IMR-90 (cell line): Measurements from ENCODE around the gene SSH2. TPM values are rescaled to one million over a fixed set of nuclear protein-coding genes. Genes with fewer than 3 reads are reported as not detected.

ENCODE experiments used
- ATAC-seq: fragments of 200-7000 bp; cut with Tn5 transposase; 2 replicates; pipeline ENCODE4 v1.9.1; 2020; ENCODE audit warnings: low read depth, mild to moderate bottlenecking, moderate library complexity
- BruUV-seq: library from RNA; stranded (reverse); fragments of 400-500 nt; replicated peaks from 2 replicates; lab custom pipeline; 2021; lab: Mats Ljungman, UMichigan
- CTCF ChIA-PET: fragments of 300-600 bp; formaldehyde crosslinking; extraction: SDS; loops from one replicate; lab custom pipeline; 2021; ENCODE audit warnings: antibody characterized with exemption; lab: Yijun Ruan, JAX
- POLR2A ChIA-PET: fragments of 300-600 bp; sonication (Branson Sonifier 250); formaldehyde crosslinking; loops from one replicate; lab custom pipeline; 2022; ENCODE audit warnings: antibody characterized with exemption; ENCODE audit not compliant: unreplicated experiment; lab: Charles Lee
- DNase-seq: peaks from one replicate; pipeline ENCODE4 v3.0.0; 2013
- H2AFZ ChIP-seq: replicated peaks from 2 replicates; pipeline ENCODE3; 2013; ENCODE audit warnings: low read length, mild to moderate bottlenecking; ENCODE audit not compliant: poor library complexity
- H2AK5ac ChIP-seq: 2 replicates; pipeline ENCODE4 v1.6.1; 2013; ENCODE audit warnings: low read depth, low read length, inconsistent platforms
- H2AK9ac ChIP-seq: replicated peaks from 2 replicates; pipeline ENCODE3; 2013; ENCODE audit warnings: mild to moderate bottlenecking, low read depth, low read length, moderate library complexity; ENCODE audit not compliant: poor library complexity
- H2BK120ac ChIP-seq: 2 replicates; pipeline ENCODE4 v1.6.1; 2013; ENCODE audit warnings: low read depth, low read length, inconsistent platforms
- H2BK15ac ChIP-seq: 3 replicates; pipeline ENCODE4 v1.6.1; 2013; ENCODE audit warnings: low read depth, low read length, inconsistent platforms
- H2BK20ac ChIP-seq: 2 replicates; pipeline ENCODE4 v1.6.1; 2013; ENCODE audit warnings: low read depth, mild to moderate bottlenecking, inconsistent platforms, low read length, moderate library complexity
- H2BK5ac ChIP-seq: 2 replicates; pipeline ENCODE4 v1.6.1; 2013; ENCODE audit warnings: mild to moderate bottlenecking, low read depth, low read length, inconsistent platforms; ENCODE audit not compliant: poor library complexity, severe bottlenecking
- H3K14ac ChIP-seq: replicated peaks from 2 replicates; pipeline ENCODE4 v1.6.1; 2013; ENCODE audit warnings: low read depth, low read length, inconsistent platforms
- H3K18ac ChIP-seq: 2 replicates; pipeline ENCODE4 v1.6.1; 2013; ENCODE audit warnings: low read depth, low read length, control low read depth
- H3K23ac ChIP-seq: 2 replicates; pipeline ENCODE4 v1.6.1; 2013; ENCODE audit warnings: low read depth, low read length, inconsistent platforms
- H3K27ac ChIP-seq: 2 replicates; pipeline ENCODE4 v1.5.1; 2013; ENCODE audit warnings: mild to moderate bottlenecking, control low read depth, low read length; ENCODE audit not compliant: insufficient read depth
- H3K27me3 ChIP-seq: 2 replicates; pipeline ENCODE4 v1.6.1; 2013; ENCODE audit warnings: low read length; ENCODE audit not compliant: control insufficient read depth, insufficient read depth
- H3K36me3 ChIP-seq: 2 replicates; pipeline ENCODE4 v1.6.1; 2013; ENCODE audit warnings: low read length, mixed read lengths; ENCODE audit not compliant: control insufficient read depth, insufficient read depth
- H3K4ac ChIP-seq: 2 replicates; pipeline ENCODE4 v1.6.1; 2013; ENCODE audit warnings: low read depth, low read length, inconsistent platforms
- H3K4me1 ChIP-seq: 2 replicates; pipeline ENCODE4 v1.6.1; 2013; ENCODE audit warnings: low read length, mixed read lengths; ENCODE audit not compliant: control insufficient read depth, insufficient read depth
- H3K4me2 ChIP-seq: 2 replicates; pipeline ENCODE4 v1.6.1; 2013; ENCODE audit warnings: low read depth, mild to moderate bottlenecking, control low read depth, low read length, moderate library complexity
- H3K4me3 ChIP-seq: 2 replicates; pipeline ENCODE4 v1.5.1; 2013; ENCODE audit warnings: low read depth, mild to moderate bottlenecking, control low read depth, low read length, moderate library complexity; ENCODE audit not compliant: insufficient read depth
- H3K56ac ChIP-seq: 2 replicates; pipeline ENCODE4 v1.6.1; 2013; ENCODE audit warnings: low read length, inconsistent platforms; ENCODE audit not compliant: insufficient read depth; ENCODE audit errors: extremely low read depth
- H3K79me1 ChIP-seq, 2 experiments: 2 replicates each; pipeline ENCODE4 v1.6.1; 2013; ENCODE audit warnings: low read length in 2 of 2, inconsistent platforms in 1 of 2, low read depth in 1 of 2
- H3K9ac ChIP-seq: 2 replicates; pipeline ENCODE4 v1.6.1; 2013; ENCODE audit warnings: low read depth, low read length, control low read depth
- H3K9me1 ChIP-seq: 2 replicates; pipeline ENCODE4 v1.6.1; 2013; ENCODE audit warnings: low read length, inconsistent platforms; ENCODE audit not compliant: insufficient read depth
- H3K9me3 ChIP-seq: 2 replicates; pipeline ENCODE4 v1.6.1; 2013; ENCODE audit warnings: low read length; ENCODE audit not compliant: control insufficient read depth, insufficient read depth
- H4K20me1 ChIP-seq: 2 replicates; pipeline ENCODE4 v1.6.1; 2013; ENCODE audit warnings: low read length, inconsistent platforms; ENCODE audit not compliant: insufficient read depth
- H4K5ac ChIP-seq: 2 replicates; pipeline ENCODE4 v1.6.1; 2013; ENCODE audit warnings: mild to moderate bottlenecking, low read depth, low read length, control low read depth
- H4K8ac ChIP-seq, 2 experiments: 2 replicates each; pipeline ENCODE4 v1.6.1; 2013; ENCODE audit warnings: low read depth in 2 of 2, low read length in 2 of 2, control low read depth in 1 of 2, inconsistent platforms in 1 of 2
- H4K91ac ChIP-seq: 2 replicates; pipeline ENCODE4 v1.6.1; 2013; ENCODE audit warnings: low read depth, low read length, inconsistent platforms; ENCODE audit not compliant: insufficient read depth
- CEBPB ChIP-seq: IDR thresholded peaks from 2 replicates; pipeline ENCODE4 v1.6.1; 2012; ENCODE audit warnings: low read depth, low read length, improper control_type of control experiment
- RFX5 ChIP-seq: IDR thresholded peaks from 2 replicates; pipeline ENCODE4 v1.8.0; 2012; ENCODE audit warnings: low read depth, mild to moderate bottlenecking, low read length, moderate library complexity
- WGBS, 2 experiments: methylation state at CpG; one replicate each; pipeline versions ENCODE4 v1.1.5 to v1.1.7; 2013; ENCODE audit warnings: missing lambda C conversion rate in 2 of 2; ENCODE audit not compliant: insufficient read length in 1 of 2; ENCODE audit errors: extremely low coverage in 2 of 2; 5-methylcytosine and 5-hydroxymethylcytosine counted together
- dilution Hi-C: fragments of 300-500 bp; cut with HindIII; formaldehyde crosslinking; loops from one replicate; pipeline ENCODE4 v1.14.3; 2018; ENCODE audit warnings: low sequenced_read_pairs; ENCODE audit not compliant: unreplicated experiment
- in situ Hi-C: fragments of 300-500 bp; cut with MboI; formaldehyde crosslinking; loops from 3 replicates; pipeline ENCODE4 v1.14.3; 2019; ENCODE audit warnings: low sequenced_read_pairs, inconsistent platforms, mixed read lengths
- intact Hi-C: fragments of 100-400 bp; cut with micrococcal nuclease; formaldehyde crosslinking; loops from 2 replicates; pipeline ENCODE4 v1.10.0; 2022
- polyA plus RNA-seq, 3 experiments: library from polyadenylated mRNA; depleted of rRNA; stranded (reverse); fragments of >200 nt; gene quantifications; 2 replicates each; pipeline ENCODE4 v1.2.3, GENCODE V29; 2012; ENCODE audit warnings: low replicate concordance in 1 of 3
- total RNA-seq: library from RNA; depleted of rRNA; stranded (reverse); fragments of >200 nt; gene quantifications from 2 replicates; pipeline ENCODE4 v1.2.3, GENCODE V29; 2012

SSH2 gene
- total and polyA plus RNA-seq, 2 of the 4 experiments (the other 2 are of a cell fraction), result 9.3 TPM

GRCh38 chr17:29694918-29695563 lies 235.0 kb downstream of the SSH2 start:
- H2AK5ac ChIP-seq, result no peak overlapping the region
- H2BK15ac ChIP-seq, result no peak overlapping the region
- no peak overlapping the region for H4K8ac ChIP-seq
- no peak overlapping the region for H3K4me2 ChIP-seq
- CTCF ChIA-PET, result interaction anchor here (0.6 kb wide), 1 partner anchor 82 kb away, joined by 4 read pairs; no protein-coding TSS in a partner anchor
- H3K9me1 ChIP-seq, result no peaks in the 10 kb centered on the region; the same call in 1 of the 2 replicates
- no peak overlapping the region for H3K56ac ChIP-seq
- H3K23ac ChIP-seq, result no peak overlapping the region
- no peaks in the 10 kb centered on the region for H3K27me3 ChIP-seq
- H3K4me1 ChIP-seq, result peaks cover 10% of the 10 kb centered on the region
- no peak overlapping the region for H3K4ac ChIP-seq
- H2BK120ac ChIP-seq, result no peak overlapping the region
- H4K5ac ChIP-seq, result peak overlapping the region; percentile 51; the same call in 1 of the 2 replicates
- TF ChIP-seq CEBPB (0 out of 2 replicates have a peak, but pooled peaks have one; percentile 15), RFX5 (no peak)
- no peaks in the 10 kb centered on the region for H4K20me1 ChIP-seq
- DNase-seq (no peak), ATAC-seq (no peak)
- H2AFZ ChIP-seq, result no peak overlapping the region
- H3K27ac ChIP-seq, result no peak overlapping the region
- H3K4me3 ChIP-seq, result no peak overlapping the region
- no peaks in the 10 kb centered on the region; a peak in 1 of 4 replicates for H3K79me1 ChIP-seq
- in situ Hi-C loops, result no loop called here
- no peaks in the 10 kb centered on the region for H3K9me3 ChIP-seq
- H2BK20ac ChIP-seq, result no peak overlapping the region
- intact Hi-C loops, result no loop called here
- no peak overlapping the region for H2AK9ac ChIP-seq
- dilution Hi-C loops, result no loop called here
- H2BK5ac ChIP-seq, result no peak overlapping the region
- BruUV-seq, result no TSS peak
- H3K9ac ChIP-seq, result no peak overlapping the region
- WGBS, 2 experiments, result no CpG with 5 or more reads among the region's 5 CpGs
- H3K14ac ChIP-seq, result no peak overlapping the region
- H4K91ac ChIP-seq, result no peak overlapping the region
- H3K18ac ChIP-seq, result no peak overlapping the region
- peaks cover 4% of the 10 kb centered on the region for H3K36me3 ChIP-seq
- POLR2A ChIA-PET, result no interaction called here
